Subcutaneous adipose tissue (tissue), 4 donors: ENCODE results near the gene SARS2. TPM values are rescaled to one million over a fixed set of nuclear protein-coding genes. Genes with fewer than 3 reads are reported as not detected.

ENCODE experiments used
- total RNA-seq, 4 donors: library from RNA; depleted of rRNA; stranded (reverse); fragments of >200 nt; gene quantifications; one replicate each; pipeline ENCODE4 v1.1.0, GENCODE V29; 2016
- TF ChIP-seq, protein P1 (sequence below): fragments of 450-650 bp; IDR thresholded peaks from one replicate; pipeline ENCODE4 v1.5.1; 2016; ENCODE audit warnings: low read depth, mild to moderate bottlenecking, control low read depth, antibody characterized with exemption, moderate library complexity

Gene SARS2
- total RNA-seq, 4 donors from 2014 or later: 3.7 to 18.8 (median 10.0) TPM

DNA sequence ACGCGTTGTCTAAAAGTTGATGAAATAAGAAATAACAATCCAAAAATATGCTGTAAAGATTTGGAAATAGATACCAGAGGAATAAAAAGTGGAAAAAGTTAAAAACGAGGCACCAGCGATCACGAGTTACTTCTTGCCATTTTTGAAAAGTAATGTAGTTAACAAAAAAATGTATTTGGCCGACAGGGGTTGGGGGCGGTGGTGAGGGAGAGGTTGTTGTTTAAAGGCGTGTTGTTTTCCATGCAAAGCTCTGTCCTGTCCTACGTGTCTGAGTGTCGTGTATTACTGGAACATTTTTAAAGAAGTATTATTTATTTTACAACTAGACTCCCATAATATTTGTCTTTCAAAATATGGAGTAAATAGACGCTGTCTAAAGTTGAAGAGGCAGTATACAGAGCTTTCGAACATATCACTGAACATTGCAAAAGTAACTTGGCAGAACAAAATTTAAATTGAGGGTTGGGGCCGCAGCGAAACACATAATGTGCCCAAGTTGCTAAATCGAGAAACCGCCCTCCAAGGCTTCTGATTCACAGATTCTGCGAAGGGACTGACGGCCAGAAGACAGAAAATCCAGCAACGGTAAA lies 44.2 kb upstream of the SARS2 start:
- TF ChIP-seq, protein P1, sequence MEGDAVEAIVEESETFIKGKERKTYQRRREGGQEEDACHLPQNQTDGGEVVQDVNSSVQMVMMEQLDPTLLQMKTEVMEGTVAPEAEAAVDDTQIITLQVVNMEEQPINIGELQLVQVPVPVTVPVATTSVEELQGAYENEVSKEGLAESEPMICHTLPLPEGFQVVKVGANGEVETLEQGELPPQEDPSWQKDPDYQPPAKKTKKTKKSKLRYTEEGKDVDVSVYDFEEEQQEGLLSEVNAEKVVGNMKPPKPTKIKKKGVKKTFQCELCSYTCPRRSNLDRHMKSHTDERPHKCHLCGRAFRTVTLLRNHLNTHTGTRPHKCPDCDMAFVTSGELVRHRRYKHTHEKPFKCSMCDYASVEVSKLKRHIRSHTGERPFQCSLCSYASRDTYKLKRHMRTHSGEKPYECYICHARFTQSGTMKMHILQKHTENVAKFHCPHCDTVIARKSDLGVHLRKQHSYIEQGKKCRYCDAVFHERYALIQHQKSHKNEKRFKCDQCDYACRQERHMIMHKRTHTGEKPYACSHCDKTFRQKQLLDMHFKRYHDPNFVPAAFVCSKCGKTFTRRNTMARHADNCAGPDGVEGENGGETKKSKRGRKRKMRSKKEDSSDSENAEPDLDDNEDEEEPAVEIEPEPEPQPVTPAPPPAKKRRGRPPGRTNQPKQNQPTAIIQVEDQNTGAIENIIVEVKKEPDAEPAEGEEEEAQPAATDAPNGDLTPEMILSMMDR: no peak

DNA sequence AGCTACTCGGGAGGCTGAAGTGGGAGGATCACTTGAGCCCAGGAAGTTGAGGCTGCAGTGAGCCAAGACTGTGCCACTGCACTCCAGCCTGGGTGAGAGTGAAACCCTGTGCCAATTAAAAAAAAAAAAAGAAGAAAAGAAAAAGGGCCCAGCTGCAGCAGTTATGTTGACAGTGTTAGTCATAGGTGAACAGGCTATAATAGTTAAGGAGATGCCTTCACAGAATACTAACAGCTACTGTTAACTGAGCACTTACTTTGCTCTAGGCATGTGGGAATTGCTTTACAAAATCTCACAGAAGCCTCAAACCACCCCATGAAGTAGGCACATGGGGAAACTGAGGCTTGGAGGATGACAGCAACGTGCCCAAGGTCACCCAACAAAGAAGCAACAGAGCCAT lies 41.1 kb upstream of the SARS2 start:
- TF ChIP-seq, protein P1: no peak

- TF ChIP-seq, protein P1: no peak
These were observed 40.3 kb upstream of the SARS2 start for GRCh38 chr19:38970664-38971532.

DNA sequence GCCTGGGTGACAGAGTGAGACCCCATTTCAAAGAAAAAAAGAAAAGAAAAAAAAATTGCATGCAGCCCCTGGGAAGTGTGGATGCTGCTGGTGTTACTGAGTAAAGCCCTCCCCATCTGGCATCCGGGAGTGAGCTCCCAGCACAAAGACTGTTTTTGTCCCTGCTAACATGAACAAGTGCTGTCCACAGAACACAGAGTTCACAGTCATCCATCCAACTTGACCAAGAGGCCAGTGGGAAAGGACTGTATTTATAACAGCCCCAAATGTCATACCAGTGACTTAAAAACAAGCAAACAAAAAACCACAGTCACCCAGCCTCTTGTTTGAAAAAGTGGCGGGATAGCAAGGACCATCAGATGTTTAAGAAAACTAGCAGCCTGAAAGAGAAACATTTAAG lies 34.2 kb upstream of the SARS2 start:
- TF ChIP-seq, protein P1: no peak

DNA sequence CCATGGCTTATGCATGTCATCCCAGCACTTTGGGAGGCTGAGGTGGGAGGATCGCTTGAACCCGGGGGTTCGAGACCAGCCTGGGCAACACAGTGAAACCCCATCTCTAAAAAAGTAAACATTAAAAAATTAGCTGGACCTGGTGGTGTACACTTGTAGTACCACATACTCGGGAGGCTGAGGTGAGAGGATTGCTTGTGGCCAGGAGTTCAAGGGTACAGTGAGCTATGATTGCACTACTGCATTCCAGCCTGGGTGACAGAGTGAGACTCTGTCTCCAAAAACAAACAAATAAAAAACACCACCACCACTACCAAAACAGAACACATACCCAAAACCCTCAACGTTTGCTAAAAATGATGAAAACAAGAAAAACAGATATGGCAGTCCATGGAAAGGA lies 29.1 kb upstream of the SARS2 start:
- TF ChIP-seq, protein P1: no peak

DNA sequence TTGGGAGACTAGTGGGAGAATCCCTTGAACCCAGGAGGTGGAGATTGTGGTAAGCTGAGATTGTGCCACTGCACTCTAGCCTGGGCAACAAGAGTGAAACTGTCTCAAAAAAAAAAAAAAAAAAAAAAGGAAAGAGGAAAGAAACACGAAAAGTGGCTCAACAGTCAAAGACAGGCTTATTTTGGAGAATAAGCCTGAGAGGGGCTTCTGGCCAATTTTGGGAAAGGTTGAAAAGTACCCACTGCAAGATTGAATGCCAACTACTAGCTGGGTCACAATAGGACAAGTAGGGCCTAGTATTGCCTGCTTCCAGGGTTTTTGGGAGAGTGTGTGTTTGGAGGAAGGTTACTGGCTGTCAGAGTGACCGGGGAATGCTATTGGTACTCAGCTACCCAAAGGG lies 27.7 kb upstream of the SARS2 start:
- TF ChIP-seq, protein P1: no peak

DNA sequence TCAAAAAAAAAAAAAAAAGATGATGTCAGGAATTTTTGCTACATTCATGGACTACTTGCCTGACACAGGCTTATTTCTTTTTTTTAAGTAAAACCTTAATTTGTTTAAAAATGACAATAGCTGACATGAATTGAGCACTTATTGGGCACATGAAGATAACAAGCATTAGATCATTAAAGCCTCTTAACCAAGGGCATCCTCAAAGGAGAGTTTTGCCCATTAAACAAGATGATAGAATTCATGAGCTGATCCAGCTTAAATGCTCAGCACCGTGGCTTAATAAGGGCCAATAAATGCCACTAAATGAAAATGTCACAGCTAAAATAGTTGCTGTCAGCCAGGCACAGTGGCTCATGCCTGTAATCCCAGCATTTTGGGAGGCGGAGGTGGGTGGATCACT lies 25.7 kb upstream of the SARS2 start:
- TF ChIP-seq, protein P1: no peak
